Fibroblast of villous mesenchyme (primary cell): ENCODE measurements around the gene IFNA2. TPM values are rescaled to one million over a fixed set of nuclear protein-coding genes. Genes with fewer than 3 reads are reported as not detected.
A peak's percentile ranks its signal among the peaks of the same experiment; 100 is the strongest.
"Not testable (repeated sequence)": the region's sequence is repeated elsewhere in the genome, so short reads cannot be mapped to it uniquely, and the experiment has no call there.

Experiments used
- DNase-seq: peaks from one replicate; pipeline ENCODE4 v3.0.0-alpha.2; 2010; ENCODE audit warnings: low read depth
- H3K4me3 ChIP-seq: 2 replicates; pipeline ENCODE4 v1.5.1; 2011; ENCODE audit warnings: low read depth, mild to moderate bottlenecking, low read length
- total RNA-seq: library from RNA; depleted of rRNA; stranded (reverse); fragments of >200 nt; gene quantifications from 2 replicates; pipeline ENCODE4 v1.2.3, GENCODE V29; 2012
- TF ChIP-seq, protein P1 (sequence below): IDR thresholded peaks from 2 replicates; pipeline ENCODE4 v1.5.1; 2012; ENCODE audit warnings: low read depth, mild to moderate bottlenecking, low read length; ENCODE audit not compliant: insufficient read depth

IFNA2 gene
- total RNA-seq, 1 donor = not detected

DNA sequence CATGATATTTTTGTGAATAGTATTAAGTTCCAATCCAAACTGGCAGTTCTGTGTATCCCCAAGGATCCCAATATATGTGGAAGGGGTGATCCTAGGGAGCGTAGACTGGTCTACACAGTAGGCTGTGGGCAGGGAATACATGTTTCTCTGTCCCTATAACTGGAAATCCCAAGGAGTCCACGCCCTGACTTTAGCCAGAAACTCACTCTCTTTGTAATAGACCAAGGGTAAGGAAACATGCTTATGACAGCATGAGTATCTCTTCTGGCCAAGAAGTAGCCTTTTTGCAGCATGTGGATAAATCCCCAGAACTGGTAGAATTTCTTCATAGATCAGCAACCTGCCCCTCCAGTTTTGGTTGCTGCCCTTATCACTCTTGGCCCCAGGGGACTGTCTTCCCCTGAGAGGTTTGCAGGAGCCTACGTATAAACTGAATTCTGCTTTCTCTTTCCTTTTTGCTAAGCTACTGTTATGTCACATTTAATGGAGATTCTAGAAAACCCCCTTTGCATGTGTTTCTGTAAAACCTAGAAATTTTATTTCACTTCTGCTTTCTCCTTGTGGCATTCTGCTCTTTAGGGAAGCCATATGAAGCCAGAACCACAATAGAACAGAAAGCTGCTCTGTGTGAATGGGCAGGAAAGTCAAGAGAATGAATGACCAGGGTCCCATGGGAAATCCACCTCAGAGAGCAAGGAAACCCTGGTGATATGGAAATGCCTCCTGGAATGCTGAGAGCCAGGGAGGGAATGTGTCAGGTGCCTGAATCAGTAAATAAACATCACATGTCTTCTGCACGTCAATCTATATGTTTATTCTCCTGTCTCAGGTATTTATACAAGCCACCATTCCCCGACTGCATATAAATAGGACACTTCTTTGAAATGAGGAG, 3.5 kb downstream of the IFNA2 start:
- TF ChIP-seq, protein P1, sequence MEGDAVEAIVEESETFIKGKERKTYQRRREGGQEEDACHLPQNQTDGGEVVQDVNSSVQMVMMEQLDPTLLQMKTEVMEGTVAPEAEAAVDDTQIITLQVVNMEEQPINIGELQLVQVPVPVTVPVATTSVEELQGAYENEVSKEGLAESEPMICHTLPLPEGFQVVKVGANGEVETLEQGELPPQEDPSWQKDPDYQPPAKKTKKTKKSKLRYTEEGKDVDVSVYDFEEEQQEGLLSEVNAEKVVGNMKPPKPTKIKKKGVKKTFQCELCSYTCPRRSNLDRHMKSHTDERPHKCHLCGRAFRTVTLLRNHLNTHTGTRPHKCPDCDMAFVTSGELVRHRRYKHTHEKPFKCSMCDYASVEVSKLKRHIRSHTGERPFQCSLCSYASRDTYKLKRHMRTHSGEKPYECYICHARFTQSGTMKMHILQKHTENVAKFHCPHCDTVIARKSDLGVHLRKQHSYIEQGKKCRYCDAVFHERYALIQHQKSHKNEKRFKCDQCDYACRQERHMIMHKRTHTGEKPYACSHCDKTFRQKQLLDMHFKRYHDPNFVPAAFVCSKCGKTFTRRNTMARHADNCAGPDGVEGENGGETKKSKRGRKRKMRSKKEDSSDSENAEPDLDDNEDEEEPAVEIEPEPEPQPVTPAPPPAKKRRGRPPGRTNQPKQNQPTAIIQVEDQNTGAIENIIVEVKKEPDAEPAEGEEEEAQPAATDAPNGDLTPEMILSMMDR = no peak
- DNase-seq = no peak
- H3K4me3 ChIP-seq = no peak overlapping the region

DNA sequence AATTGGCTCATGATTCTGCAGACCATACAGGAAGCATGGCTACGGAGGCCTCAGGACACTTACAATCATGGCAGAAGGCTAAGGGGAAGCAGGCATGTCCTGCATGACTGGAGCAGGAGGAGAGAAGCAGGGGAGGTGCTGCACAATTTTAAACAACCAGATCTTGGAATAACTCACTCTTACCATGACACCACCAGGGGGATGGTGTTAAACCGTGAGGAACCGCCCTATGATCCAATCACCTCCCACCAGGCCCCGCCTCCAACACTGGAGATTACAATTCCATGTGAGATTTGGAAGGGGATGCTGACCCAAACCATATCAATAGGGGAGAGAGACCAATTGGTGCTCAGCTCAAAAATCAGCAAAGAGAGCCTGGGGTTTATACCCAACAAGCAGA, 13.7 kb downstream of the IFNA2 start:
- DNase-seq, H3K4me3 ChIP-seq: not testable (repeated sequence)

DNA sequence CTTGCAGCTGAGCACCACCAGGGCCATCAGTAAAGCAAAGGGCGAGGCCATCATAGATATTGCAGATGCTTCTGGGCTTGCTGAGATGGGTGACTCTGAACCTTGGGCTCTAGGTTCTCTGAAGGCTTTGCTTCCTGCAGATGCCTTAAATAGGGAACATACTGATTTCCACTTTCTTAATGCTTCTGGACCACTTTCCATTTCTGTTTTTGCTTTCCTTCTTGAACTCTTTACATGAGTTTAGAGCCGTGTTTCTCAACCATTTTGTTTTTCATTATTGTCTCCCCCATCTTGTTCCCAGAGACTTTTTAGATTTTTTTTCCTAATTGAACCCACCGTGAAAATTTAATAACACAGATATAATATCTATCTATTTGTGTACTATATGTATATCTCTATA, 17.2 kb downstream of the IFNA2 start, which contains the start of gene IFNA13:
Gene IFNA13 (minus strand): TSS at position 101 of the 400 bp plus-strand sequence. CDS start 47 bp downstream, at position 54.
- no peak for DNase-seq
- no peak within 1 kb of the TSS for H3K4me3 ChIP-seq
- TF ChIP-seq, protein P1 = no peak

DNA sequence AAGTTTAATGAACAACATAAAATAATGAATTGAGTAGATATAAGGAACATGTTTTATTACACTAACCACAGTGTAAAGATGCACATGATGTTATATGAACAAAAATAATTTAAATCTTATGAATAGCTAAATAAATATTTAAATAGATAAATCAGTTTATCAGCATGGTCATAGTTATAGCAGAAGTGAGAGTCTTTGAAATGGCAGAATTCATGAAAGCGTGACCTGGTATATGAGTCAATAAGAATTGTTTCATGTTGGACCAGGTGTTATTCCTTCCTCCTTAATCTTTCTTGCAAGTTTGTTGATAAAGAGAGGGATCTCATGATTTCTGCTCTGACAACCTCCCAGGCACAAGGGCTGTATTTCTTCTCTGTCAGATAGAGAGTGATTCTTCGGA, 18.0 kb downstream of the IFNA2 start:
- DNase-seq, H3K4me3 ChIP-seq: not testable (repeated sequence)

DNA sequence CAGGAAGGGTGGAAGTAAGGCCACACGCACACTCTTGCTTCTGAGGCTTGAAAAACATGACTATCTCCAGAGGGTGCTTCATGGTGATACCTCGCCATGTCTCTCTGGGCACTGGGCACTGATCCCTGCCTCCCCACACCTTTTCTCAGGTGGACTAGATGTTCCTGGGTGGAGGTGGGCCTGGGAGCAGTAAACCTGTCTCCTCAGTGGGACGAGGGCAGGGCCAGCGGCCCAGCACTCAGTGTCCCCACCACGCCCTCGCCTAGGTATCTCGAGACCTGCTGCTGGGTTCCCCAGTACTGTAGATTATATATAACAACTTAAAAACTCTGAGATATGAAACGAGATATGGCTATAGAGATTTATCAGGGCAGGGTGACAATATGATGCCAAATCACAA, 22.9 kb downstream of the IFNA2 start:
- no peak for DNase-seq
- no peak overlapping the region for H3K4me3 ChIP-seq

DNA sequence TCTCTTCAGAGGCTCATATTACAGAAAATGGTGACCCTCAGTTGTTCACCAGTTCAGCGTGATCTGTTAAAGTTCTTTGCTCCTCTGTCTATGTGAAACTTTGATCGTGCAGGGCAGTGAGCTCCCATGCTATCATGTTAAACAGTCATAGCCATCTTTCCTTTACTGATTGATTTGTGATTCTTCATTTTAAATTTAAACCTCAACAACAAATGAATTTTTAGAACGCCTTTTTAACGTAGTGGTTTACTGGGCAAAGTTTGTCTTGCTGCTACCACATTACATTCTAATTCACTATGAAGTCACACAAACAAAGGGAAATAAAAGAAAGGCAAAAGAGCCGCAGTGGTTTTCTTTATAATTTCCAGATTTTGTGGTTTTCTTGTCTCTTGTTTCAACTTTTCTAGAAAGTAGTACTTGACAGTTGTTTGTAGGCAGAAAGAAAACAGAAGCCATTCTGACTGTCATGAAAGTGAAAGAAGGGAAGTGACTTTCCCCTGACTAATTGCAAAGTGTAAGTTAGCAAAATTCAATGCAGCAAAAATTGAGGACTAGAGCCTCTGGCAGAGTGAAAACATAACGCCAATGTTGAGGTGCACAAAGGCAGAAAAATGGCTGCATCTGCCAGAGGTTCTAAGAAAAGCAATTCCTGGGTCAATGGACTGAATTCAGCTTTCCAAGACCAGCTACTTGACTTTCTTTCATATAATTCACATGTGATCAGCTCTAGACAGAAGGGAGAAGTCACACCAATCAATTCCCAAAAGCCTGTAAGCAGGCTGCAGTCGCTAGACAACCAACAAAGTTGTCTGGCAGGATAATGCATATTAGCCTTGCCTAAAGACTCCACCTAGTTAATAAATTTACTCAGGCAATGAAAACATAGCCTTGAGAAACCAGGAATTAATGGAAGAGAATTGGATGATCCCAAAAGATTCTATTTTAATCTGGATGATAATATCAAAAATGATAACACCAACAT, 27.4 kb downstream of the IFNA2 start:
- no peak overlapping the region for H3K4me3 ChIP-seq
- DNase-seq = peak; percentile 4
- TF ChIP-seq, protein P1 = no peak

More for the DNA sequence above, 22.9 kb downstream of the IFNA2 start:
- TF ChIP-seq, protein P1 = no peak

DNA sequence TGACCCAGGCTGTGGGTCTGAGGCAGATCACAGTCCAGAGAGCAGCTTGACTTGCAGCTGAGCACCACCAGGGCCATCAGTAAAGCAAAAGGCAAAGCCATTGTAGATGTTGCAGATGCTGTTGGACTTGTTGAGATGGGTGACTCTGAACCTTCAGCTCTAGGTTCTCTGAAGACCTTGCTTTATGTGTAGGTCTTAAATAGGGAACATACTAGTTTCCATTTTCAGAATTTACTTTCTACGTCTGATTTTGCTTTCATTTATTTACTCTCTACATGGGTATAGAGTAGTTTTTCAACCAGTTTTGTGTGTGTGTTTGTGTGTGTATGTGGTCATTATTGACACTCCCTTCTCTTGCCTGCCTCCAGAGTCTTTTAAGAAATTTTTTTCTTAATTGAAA, 34.4 kb downstream of the IFNA2 start, which contains the start of gene IFNA6:
Gene IFNA6 (minus strand): TSS at position 101 of the 400 bp plus-strand sequence. CDS start 0 bp downstream, at position 101.
- TF ChIP-seq, protein P1 = no peak
- H3K4me3 ChIP-seq = no peak within 1 kb of the TSS
- DNase-seq = no peak
